Brain microvascular endothelial cell (primary cell): ENCODE data around the gene ZG16.
"Not testable (repeated sequence)": the region's sequence is repeated elsewhere in the genome, so short reads cannot be mapped to it uniquely, and the experiment has no call there.

Experiments used
- DNase-seq: peaks from one replicate; pipeline ENCODE4 v3.0.0-alpha.2; 2020
- H3K27ac ChIP-seq: fragments of 250-450 bp; sonication (Bioruptor Pico); 2 replicates; pipeline ENCODE4 v1.5.1; 2020; ENCODE audit warnings: mild to moderate bottlenecking, moderate library complexity
- H3K27me3 ChIP-seq: fragments of 250-450 bp; sonication (Bioruptor Pico); replicated peaks from 2 replicates; pipeline ENCODE4 v1.5.1; 2020; ENCODE audit warnings: mild to moderate bottlenecking
- H3K36me3 ChIP-seq: fragments of 250-450 bp; sonication (Bioruptor Pico); replicated peaks from 2 replicates; pipeline ENCODE4 v1.5.1; 2020; ENCODE audit warnings: mild to moderate bottlenecking
- H3K4me3 ChIP-seq: 2 replicates; pipeline ENCODE4 v1.5.1; 2011; ENCODE audit warnings: low read depth, mild to moderate bottlenecking, control low read depth, low read length, moderate library complexity
- CTCF ChIP-seq: IDR thresholded peaks from 2 replicates; pipeline ENCODE4 v1.5.1; 2011; ENCODE audit warnings: low read depth, mild to moderate bottlenecking, moderate library complexity, low read length, control low read depth, inconsistent platforms; ENCODE audit errors: missing control alignments
- in situ Hi-C: cut with HindIII; loops from 2 replicates; pipeline ENCODE4 v1.10.0; 2017; ENCODE audit warnings: low sequenced_read_pairs, low pct_ligation_motif_present

Gene ZG16

GRCh38 chr16:29779474-29779873, 1.4 kb downstream of the ZG16 start:
- H3K36me3 ChIP-seq, result no peaks in the 10 kb centered on the region
- no peak for DNase-seq
- in situ Hi-C loops, result no loop called here
- H3K4me3 ChIP-seq, result no peak overlapping the region
- H3K27ac ChIP-seq, result no peak overlapping the region
- no peak for TF ChIP-seq CTCF
- no peaks in the 10 kb centered on the region for H3K27me3 ChIP-seq

- H3K36me3 ChIP-seq, in situ Hi-C loops, DNase-seq, H3K27ac ChIP-seq, H3K27me3 ChIP-seq, H3K4me3 ChIP-seq: not testable (repeated sequence)
These were observed 5.3 kb downstream of the ZG16 start for GRCh38 chr16:29783094-29783953.

GRCh38 chr16:29784157-29784556, 6.1 kb downstream of the ZG16 start:
- no peak overlapping the region for H3K27ac ChIP-seq
- no peak for TF ChIP-seq CTCF
- no peak for DNase-seq
- H3K27me3 ChIP-seq, result no peaks in the 10 kb centered on the region
- H3K36me3 ChIP-seq, result no peaks in the 10 kb centered on the region
- in situ Hi-C loops, result no loop called here
- H3K4me3 ChIP-seq, result no peak overlapping the region

GRCh38 chr16:29784901-29785500, 6.9 kb downstream of the ZG16 start:
- peak; percentile 45 for DNase-seq
- Histone ChIP-seq H3K27ac (no peak overlapping the region), H3K27me3 (no peaks in the 10 kb centered on the region), H3K36me3 (no peaks in the 10 kb centered on the region), H3K4me3 (peak overlapping the region; percentile 43)
- in situ Hi-C loops, result no loop called here
- TF ChIP-seq CTCF, result peak; percentile 94

- H3K4me3 ChIP-seq, H3K36me3 ChIP-seq, H3K27ac ChIP-seq, in situ Hi-C loops, H3K27me3 ChIP-seq, DNase-seq: not testable (repeated sequence)
These were observed 9.1 kb downstream of the ZG16 start for GRCh38 chr16:29787155-29787554.

- in situ Hi-C loops, result no loop called here
- no peaks in the 10 kb centered on the region for H3K36me3 ChIP-seq
- H3K27ac ChIP-seq, result peak overlapping the region; percentile 58
- no peak for DNase-seq
- H3K27me3 ChIP-seq, result no peaks in the 10 kb centered on the region
- H3K4me3 ChIP-seq, result peak overlapping the region; percentile 91
- TF ChIP-seq CTCF, result no peak
These were observed 11.7 kb downstream of the ZG16 start for GRCh38 chr16:29789775-29790182.
